ENCODE data around the gene MAST4. TPM values are rescaled to one million over a fixed set of nuclear protein-coding genes. Genes with fewer than 3 reads are reported as not detected.

The MAST4 gene
- total and polyA plus RNA-seq, 2 of the 13 experiments (the other 11 are each of a cell fraction or from before 2014, with no cell fraction given), result 3.4 to 3.7 TPM

DNA sequence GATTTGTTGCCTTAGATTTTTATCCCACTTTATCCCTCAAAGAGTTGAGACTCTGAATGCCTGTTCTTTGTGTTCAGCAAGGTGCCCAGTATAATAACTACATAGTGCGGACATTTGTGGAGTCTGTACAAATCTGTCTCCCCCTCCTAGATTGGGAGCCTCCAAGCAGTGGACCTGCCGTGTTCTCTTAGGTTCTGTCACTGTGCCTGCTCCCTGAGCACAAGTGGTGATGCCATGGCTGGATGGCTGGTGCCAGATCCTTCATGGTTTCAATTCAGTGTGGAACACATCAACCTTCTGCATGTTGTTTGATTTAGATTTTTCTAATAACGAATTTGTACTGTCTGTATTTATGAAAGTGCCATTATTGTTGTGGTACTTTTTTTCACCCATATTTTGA lies 307.5 kb downstream of the MAST4 start (continued):
- TF ChIP-seq, protein P1, sequence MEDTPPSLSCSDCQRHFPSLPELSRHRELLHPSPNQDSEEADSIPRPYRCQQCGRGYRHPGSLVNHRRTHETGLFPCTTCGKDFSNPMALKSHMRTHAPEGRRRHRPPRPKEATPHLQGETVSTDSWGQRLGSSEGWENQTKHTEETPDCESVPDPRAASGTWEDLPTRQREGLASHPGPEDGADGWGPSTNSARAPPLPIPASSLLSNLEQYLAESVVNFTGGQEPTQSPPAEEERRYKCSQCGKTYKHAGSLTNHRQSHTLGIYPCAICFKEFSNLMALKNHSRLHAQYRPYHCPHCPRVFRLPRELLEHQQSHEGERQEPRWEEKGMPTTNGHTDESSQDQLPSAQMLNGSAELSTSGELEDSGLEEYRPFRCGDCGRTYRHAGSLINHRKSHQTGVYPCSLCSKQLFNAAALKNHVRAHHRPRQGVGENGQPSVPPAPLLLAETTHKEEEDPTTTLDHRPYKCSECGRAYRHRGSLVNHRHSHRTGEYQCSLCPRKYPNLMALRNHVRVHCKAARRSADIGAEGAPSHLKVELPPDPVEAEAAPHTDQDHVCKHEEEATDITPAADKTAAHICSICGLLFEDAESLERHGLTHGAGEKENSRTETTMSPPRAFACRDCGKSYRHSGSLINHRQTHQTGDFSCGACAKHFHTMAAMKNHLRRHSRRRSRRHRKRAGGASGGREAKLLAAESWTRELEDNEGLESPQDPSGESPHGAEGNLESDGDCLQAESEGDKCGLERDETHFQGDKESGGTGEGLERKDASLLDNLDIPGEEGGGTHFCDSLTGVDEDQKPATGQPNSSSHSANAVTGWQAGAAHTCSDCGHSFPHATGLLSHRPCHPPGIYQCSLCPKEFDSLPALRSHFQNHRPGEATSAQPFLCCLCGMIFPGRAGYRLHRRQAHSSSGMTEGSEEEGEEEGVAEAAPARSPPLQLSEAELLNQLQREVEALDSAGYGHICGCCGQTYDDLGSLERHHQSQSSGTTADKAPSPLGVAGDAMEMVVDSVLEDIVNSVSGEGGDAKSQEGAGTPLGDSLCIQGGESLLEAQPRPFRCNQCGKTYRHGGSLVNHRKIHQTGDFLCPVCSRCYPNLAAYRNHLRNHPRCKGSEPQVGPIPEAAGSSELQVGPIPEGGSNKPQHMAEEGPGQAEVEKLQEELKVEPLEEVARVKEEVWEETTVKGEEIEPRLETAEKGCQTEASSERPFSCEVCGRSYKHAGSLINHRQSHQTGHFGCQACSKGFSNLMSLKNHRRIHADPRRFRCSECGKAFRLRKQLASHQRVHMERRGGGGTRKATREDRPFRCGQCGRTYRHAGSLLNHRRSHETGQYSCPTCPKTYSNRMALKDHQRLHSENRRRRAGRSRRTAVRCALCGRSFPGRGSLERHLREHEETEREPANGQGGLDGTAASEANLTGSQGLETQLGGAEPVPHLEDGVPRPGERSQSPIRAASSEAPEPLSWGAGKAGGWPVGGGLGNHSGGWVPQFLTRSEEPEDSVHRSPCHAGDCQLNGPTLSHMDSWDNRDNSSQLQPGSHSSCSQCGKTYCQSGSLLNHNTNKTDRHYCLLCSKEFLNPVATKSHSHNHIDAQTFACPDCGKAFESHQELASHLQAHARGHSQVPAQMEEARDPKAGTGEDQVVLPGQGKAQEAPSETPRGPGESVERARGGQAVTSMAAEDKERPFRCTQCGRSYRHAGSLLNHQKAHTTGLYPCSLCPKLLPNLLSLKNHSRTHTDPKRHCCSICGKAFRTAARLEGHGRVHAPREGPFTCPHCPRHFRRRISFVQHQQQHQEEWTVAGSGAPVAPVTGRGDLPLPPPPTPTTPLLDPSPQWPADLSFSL (CRISPR knock-in tag; IDR thresholded peaks at IDR 0.05), result no peak
- no peak for TF ChIP-seq ZNF839 (CRISPR knock-in tag; IDR thresholded peaks at IDR 0.05; ENCODE audit: borderline replicate concordance)

DNA sequence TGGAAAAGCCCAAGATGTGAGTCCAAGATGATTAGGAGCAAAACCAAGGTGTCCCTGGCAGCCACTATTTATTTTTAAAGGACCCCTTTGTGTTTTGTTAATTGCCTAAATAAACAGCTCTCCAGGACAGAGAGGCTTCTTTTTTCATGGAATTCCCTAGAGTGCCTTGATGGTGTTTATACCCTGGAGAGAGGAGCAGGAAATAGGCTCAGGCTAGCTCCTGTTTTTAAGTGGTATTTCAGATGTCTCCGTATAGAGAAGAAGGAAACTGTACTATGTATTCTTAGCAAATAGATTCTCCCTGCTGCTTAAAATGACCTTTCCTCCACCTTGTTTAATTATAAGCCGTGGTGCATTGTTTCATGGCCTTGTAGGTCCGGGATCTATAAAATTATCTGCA lies 308.0 kb downstream of the MAST4 start:
- CTCF ChIA-PET (ENCODE audit: low intra/inter-chr PET ratio, low total read pairs), result no interaction called here
- intact Hi-C loops (cut with micrococcal nuclease; ENCODE audit: unreplicated experiment), result no loop called here
- Histone ChIP-seq H3K79me2 (ENCODE audit: insufficient read depth, low read length) (no peaks in the 10 kb centered on the region), H3K9ac (ENCODE audit: insufficient read depth, low read depth, low read length) (no peak overlapping the region), H3K36me3 (replicated peaks in 1 of 2; ENCODE audit: control insufficient read depth in 1 of 2, insufficient read depth in 2 of 2, low read length in 2 of 2) (no peaks in the 10 kb centered on the region), H3K4me3 (replicated peaks in 1 of 3; ENCODE audit: insufficient read depth in 1 of 3, low read depth in 2 of 3, low read length in 3 of 3) (no peak overlapping the region), H3K4me1 (ENCODE audit: insufficient read depth, low read length) (no peaks in the 10 kb centered on the region), H3K27me3 (ENCODE audit: control insufficient read depth in 1 of 2, insufficient read depth in 2 of 2, low read length in 2 of 2) (peaks cover 0 to 7% of the 10 kb centered on the region in 2 experiments; a peak in 2 of 5 replicates), H3K9me3 (ENCODE audit: low read length) (no peaks in the 10 kb centered on the region), H3K27ac (ENCODE audit: extremely low read length, insufficient read depth, low read length) (no peak overlapping the region), H4K20me1 (ENCODE audit: insufficient read depth, low read length) (no peaks in the 10 kb centered on the region), H2AFZ (ENCODE audit: low read length) (no peak overlapping the region), H3K4me2 (ENCODE audit: low read depth, low read length) (no peak overlapping the region)
- POLR2A ChIA-PET, result no interaction called here
- 25% methylated on average over 3 of the region's 3 CpGs for WGBS (ENCODE audit: low lambda C conversion rate)
- DNase-seq (ENCODE audit: low spot score) (no peak), FAIRE-seq (no peak), ATAC-seq (no peak)
- BruUV-seq (replicated peaks), result no TSS peak
- in situ Hi-C loops (cut with HindIII; ENCODE audit: extremely low pct_ligation_motif_present, low pct_unique_long_range_greater_than_20kb), result no loop called here
- no peak for TF ChIP-seq TRIM24 (CRISPR knock-in tag; IDR thresholded peaks at IDR 0.05)
- no peak for TF ChIP-seq ZFP36L2 (CRISPR knock-in tag; IDR thresholded peaks at IDR 0.05)
- TF ChIP-seq ZMYM3 (CRISPR knock-in tag; IDR thresholded peaks at IDR 0.05), result no peak
- TF ChIP-seq, protein P2, sequence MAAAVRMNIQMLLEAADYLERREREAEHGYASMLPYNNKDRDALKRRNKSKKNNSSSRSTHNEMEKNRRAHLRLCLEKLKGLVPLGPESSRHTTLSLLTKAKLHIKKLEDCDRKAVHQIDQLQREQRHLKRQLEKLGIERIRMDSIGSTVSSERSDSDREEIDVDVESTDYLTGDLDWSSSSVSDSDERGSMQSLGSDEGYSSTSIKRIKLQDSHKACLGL (CRISPR knock-in tag; IDR thresholded peaks at IDR 0.05), result no peak
- no peak for TF ChIP-seq ZNF121 (CRISPR knock-in tag; IDR thresholded peaks at IDR 0.05)

Data from HepG2 (cell line).